HG02759 (cell line): ENCODE measurements around the gene ADAMTSL2.

ENCODE experiments used
- ATAC-seq: cut with Tn5 transposase; IDR thresholded peaks from one replicate; pipeline ENCODE4 v1.9.1; 2021; ENCODE audit warnings: mild to moderate bottlenecking, moderate library complexity; ENCODE audit not compliant: unreplicated experiment

ADAMTSL2 gene

DNA sequence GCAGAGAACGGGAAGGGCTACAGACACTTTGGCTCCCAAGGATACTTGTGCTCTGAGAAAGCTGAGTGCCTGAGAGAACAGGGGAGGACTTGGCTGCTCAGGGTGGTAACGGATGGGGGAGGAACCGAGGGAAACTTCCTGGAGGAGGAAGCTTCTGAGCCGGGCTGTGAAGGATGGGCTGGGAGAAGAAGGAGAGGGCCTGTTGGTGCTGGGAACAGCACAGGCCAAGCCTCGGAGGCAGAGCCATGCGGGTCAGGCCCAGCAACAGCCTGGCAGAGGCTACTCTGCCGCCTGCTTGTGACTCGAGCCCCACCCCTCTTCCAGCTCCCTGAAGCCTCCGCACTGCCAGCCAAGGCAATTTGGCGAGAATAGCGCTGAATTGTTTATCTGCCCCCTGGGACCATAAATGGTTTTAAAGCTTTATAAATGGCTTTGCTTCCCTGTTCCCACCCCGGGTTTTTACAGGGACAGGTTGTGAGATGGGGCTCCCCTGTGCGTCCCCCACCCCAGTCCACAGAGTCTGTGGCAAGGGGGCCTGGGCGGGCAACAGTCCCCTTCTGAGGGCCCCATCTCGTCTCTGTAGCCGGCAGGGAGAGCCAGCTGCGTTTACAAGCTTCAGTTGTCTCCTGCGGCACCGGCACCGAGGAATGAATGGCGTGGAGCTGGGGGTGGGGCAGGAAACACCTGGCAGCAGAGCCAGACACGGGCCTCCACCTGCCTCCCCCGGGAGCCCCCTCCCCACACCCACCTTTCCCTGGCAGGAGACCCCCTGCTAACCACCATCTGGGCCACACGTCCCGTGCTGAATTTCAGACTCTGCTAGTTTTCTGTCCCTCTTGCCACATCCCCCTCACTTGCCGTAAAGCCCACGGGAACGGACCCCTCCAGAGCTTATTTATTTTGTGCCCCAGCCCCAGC is 50.3 kb downstream of the ADAMTSL2 start:
- no peak for ATAC-seq

DNA sequence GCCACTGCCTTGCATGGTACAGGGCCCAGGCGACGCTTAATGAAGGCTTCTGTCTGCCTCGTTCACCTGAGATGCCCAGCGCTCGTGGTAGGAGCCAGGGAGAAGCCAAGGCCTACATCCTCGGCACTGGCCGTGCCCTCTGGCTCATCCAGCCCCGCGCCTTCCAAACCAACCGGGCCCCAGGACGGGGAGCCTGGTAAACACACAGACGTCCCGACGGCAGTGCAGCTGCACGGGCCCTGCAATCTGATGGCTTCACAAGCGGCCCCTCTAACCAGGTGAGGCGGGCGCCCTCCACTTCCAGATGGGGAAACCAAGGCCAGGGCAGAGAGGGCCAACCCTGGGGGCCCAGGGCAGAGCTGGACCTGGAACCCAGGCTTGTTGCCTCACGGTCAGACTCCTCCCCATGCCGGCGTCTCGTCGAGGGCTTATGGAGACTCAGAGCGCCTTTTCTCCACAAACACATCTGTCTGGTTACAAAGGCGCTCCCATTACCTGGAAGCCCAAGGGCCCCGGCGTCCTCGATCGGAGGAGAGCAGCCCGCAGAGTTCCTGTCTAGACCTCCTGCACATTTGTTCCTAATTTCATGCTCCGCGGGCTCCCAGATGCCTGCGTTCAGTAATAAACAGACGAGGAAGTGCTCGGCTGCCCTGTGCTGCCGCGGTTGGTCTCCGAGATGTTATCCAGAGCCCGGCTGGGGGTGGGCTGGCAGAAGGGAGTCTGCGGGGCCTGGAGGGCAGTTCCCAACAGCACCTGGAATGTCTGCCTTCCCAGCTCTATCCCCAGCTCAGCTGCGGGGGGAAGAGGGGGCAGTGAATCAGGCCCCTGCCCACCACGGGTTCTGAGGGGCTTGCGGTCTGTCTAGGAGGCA is 51.2 kb downstream of the ADAMTSL2 start:
- ATAC-seq = no peak

DNA sequence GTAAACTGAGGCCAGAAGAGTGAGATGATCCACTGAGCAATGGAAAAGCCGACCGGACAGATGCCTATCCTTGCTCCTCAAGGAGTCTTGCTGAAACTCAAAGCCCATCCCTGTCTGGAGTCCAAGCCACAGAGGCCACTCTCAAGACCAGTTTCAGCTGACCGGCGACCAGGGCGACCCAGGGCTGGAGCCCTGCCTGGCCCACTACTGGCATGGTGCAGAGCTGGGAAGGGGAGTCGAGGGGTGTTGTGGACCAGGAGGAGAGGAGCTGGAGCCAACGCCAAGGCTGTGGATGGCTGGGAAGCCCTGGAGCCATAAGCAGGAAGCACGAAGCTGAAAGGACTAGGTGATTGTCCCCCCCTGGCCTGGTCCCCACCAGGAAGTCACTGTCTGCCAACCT is 52.5 kb downstream of the ADAMTSL2 start:
- ATAC-seq = no peak

- ATAC-seq = no peak
These were observed 53.0 kb downstream of the ADAMTSL2 start for GRCh38 chr9:133587466-133587865.

DNA sequence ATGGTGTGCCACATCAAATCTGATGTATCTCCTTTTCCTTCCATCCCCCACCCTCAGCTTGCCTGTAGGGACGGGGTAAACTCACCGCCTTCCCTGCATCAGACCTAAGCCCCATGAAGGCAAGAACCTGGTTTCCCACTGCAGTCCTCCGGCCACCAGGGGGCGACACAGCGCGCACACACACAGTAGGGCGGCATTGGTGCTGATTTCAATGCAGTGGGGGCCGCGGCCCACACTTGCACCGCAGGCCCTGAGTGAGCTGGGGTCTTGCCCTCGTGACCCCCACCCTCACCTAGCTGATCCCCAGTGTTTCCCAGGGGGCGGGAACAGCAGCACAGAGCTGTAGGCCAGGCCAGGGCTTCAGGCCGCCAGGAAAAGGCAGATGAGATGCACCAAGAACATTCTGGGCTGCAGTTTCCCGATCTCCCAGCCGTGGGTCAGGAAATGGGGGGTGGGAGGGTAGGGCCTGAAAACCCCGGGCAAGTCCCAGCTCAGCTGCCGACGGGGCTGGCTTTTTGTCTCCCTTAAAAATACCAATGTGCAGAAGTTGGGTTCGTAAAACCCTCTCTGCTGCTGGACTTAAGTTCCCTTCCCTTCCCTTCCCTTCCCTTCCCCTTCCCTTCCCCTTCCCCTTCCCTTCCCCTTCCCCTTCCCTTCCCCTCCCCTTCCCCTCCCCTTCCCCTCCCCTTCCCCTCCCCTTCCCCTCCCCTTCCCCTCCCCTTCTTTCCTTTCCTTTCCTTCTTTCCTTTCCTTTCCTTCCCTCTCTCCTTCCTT is 55.1 kb downstream of the ADAMTSL2 start:
- ATAC-seq = no peak

DNA sequence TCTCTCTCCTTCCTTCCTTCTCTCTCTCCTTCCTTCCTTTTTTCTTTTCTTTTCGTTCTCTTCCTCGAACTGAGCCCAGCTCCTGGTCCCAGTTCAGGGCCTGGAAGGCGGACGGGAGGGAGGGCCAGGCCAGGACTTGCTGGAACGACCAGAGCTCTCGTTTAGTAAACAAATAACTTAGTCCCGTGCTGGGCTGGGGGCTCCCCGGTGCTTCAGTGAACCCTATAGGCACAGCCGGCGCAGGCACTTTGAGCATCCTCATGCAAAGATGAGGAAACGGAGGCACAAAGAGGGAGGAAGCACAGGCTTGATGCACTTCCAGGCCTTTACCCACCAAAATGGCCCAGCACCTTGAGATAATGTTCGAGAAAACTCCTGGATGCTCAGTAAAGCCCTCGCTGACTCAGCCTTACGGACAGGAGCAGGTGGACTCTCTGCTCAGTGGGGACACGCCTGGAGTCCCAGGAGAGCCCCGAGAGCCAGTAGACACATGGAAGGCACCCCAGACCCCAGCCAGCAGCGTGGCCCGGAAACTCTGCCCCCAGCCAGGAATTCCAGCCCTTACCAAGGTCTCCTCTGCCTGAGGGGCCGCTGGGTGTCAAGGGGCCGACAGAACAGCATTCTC is 55.8 kb downstream of the ADAMTSL2 start:
- ATAC-seq = no peak

DNA sequence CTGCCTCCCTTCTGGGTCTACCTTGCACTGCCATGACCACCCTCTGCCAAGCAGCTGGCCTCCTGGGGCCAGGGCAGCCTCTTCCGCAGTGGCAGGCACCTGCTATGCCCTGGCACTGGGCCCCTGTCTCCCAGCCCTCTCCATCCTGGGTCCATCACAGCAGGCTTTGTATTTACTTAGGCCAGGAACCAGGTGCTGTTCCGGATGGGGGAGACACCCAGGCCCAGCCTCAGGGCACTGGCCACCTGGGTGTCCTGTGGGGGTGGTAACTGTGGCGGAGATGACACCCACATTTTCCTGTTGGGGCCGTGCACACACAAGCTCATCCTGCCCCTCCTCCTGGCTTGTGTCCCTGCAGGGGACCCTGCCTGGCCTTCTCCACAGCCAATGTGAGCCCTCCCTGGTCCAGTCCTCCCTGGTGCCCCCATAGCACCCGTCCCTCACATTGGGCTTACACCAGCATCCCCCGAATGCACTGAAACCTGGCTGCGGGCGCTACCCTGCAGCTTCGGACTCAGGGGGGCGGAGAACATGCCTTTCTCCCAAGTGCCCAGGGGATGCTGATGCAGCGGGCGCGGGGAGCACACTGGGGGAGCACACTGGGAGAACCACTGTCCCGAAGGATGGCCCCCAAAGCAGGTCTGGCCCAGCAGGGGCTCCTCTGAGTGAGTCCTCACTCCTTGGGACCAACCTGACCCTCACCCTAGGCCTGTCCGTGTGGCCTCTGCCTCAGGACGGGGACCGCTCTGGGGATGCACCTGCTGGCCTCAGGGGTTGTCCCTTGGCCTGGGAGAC is 56.8 kb downstream of the ADAMTSL2 start:
- no peak for ATAC-seq

- no peak for ATAC-seq
These were observed 57.5 kb downstream of the ADAMTSL2 start for GRCh38 chr9:133591985-133592384.

DNA sequence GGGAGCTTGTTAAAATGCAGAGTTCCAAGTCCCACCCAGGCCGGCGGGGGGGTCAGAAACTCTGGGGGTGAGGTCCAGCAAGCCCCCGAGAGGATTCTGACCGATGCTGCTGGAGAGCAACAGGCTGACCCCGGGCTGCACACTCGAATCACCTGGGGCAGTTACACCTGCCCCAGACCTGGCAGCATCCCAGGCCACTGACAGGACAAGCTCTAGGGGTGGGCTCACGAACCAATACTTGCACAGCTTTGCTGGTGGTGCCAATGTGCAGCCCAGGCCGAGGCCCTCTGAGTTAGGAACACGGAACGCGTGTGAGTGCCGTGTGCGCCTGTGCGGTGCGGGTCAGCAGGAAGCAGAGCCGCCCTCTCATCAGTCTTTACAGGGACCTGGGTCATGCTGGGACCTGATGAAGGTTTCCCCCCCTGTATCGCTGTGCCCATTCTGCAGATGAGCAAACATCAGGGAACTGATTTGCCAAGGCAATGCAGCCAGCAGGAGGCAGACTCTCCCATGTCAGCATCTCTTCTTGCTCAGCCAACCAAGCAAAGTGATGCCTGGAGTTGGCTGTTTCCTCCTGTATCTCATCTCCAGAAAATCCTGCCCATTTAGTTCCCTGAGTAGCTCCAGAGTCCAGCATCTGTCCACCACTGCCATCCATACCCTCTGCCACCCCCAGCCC is 58.4 kb downstream of the ADAMTSL2 start:
- ATAC-seq = no peak

DNA sequence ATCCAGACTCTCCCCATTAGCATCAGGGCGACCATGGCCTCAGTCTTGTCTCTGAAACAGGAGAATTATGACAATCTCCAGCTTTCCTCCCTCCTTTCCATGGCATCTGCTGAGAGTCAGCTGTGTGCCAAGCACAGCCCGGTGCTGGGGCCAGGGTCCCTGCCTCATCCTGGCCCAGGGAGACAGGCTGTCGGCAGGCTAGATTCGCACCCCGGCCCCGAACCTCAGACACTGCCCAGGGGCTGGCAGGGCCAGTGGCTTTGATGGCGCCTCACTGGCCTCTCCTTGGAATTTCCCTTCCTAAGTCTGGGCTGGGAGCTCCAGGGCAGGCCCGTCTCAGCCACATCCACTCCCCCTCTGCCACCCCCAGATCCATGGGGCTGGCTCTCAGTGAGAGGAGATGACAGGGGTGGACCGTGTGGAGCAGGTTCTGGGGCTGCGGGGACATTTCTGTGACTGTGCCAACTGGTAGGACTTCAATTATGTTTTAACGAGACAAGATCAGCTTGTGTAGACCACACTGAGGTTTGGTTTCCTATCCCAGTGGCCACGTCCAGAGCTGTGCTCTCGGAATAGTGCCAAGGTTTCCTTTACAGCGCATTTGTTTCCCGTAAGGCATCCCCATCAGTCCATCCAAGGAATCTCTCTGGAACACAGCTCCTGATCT is 59.2 kb downstream of the ADAMTSL2 start:
- no peak for ATAC-seq

- ATAC-seq = no peak
These were observed 59.8 kb downstream of the ADAMTSL2 start for GRCh38 chr9:133594310-133594709.

- no peak for ATAC-seq
These were observed 61.4 kb downstream of the ADAMTSL2 start for GRCh38 chr9:133595910-133596309.

DNA sequence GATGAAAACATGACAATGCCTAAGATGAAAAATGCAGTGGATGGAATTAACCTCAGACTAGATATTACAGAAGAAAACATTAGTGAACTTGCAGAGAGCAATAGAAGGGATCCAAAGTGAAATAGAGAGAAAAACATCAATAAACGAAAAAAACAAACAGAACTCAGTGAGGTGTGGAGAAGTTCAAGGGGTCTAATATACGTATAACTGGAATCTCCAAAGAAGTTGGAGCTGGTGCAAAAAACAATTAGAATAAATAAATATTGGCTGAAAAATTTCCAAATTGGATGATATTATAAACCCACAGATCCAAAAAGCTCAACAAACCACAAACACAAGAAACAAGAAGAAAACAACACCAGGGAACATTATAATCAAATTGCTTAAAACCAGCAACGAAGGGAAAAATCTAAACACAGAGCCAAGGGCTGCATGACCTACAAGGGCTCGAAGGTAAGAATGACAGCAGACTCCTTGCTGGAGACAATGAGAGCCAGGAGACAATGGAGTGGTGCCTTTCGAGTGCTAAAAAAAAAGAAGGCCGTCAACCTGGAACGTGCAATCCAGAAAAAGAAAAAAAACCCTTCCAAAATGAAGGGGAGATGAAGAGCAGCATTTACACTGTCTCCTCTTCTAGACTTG is 62.9 kb downstream of the ADAMTSL2 start:
- no peak for ATAC-seq

- ATAC-seq = no peak
These were observed 64.5 kb downstream of the ADAMTSL2 start for GRCh38 chr9:133598978-133599377.

- no peak for ATAC-seq
These were observed 65.1 kb downstream of the ADAMTSL2 start for GRCh38 chr9:133599470-133600173.

DNA sequence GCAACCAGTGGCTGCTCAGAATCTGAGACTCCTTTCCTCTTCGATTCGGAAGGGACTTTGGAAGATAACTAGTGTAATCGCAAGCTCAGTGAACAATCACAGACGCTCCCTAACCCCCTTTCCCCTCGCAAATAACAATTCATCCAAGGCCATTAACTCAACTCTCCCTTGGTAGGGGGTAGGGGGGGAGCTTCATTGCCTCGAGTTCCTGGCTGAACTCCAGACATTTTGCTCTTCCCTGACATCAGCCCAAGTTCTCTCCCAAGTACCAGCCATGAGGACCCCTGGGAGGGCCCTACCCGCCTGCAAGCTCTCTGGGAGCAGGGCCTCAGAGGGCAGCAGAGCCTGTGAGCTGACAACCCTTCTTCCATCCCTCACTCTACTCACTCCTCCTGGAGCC is 66.2 kb downstream of the ADAMTSL2 start:
- no peak for ATAC-seq

DNA sequence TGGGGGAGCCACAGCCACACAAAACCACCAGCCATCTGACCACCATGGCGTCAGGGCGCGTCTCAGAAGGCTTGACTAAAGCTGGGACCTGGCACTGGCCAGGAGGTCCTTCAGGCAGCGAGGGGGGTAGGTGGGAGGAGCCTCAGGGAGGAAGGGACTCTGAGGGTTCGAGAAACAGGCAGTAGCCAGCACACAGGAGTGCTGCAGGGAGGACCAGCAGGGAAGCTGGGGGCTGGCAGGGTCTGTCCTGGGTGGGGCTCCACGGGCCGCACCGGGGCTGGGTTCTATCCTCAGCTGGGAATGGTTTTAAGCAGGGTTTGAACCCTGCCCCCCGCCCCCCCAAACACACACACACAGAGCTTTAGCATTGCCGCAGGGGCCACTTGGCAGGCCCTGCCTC is 67.2 kb downstream of the ADAMTSL2 start:
- no peak for ATAC-seq

GRCh38 chr9:133602277-133602676 is 67.8 kb downstream of the ADAMTSL2 start:
- ATAC-seq = no peak
